GM21717 (cell line): ENCODE data around the gene LSG1.
"Not testable (repeated sequence)": the region's sequence is repeated elsewhere in the genome, so short reads cannot be mapped to it uniquely, and the experiment has no call there.

ENCODE experiments used
- ATAC-seq: cut with Tn5 transposase; IDR thresholded peaks from one replicate; pipeline ENCODE4 v1.9.1; 2021; ENCODE audit warnings: mild to moderate bottlenecking, moderate library complexity; ENCODE audit not compliant: unreplicated experiment

LSG1 gene

GRCh38 chr3:194619741-194620140 is 52.2 kb downstream of the LSG1 start:
- ATAC-seq, result no peak

- ATAC-seq, result no peak
Observed at GRCh38 chr3:194618858-194619608, 53.0 kb downstream of the LSG1 start.

GRCh38 chr3:194617827-194618226 is 54.2 kb downstream of the LSG1 start:
- ATAC-seq, result no peak

- no peak for ATAC-seq
Observed at GRCh38 chr3:194617143-194617671, 54.8 kb downstream of the LSG1 start.

- ATAC-seq, result no peak
Observed at GRCh38 chr3:194615226-194615625, 56.8 kb downstream of the LSG1 start.

- ATAC-seq, result no peak
Observed at GRCh38 chr3:194612221-194612620, 59.8 kb downstream of the LSG1 start.

- ATAC-seq, result no peak
Observed at GRCh38 chr3:194610689-194611088, 61.3 kb downstream of the LSG1 start.

- no peak for ATAC-seq
Observed at GRCh38 chr3:194609601-194610000, 62.4 kb downstream of the LSG1 start.

GRCh38 chr3:194608981-194609380 is 63.0 kb downstream of the LSG1 start:
- no peak for ATAC-seq

GRCh38 chr3:194607592-194608389 is 64.2 kb downstream of the LSG1 start:
- no peak for ATAC-seq

GRCh38 chr3:194606941-194607340 is 65.0 kb downstream of the LSG1 start:
- no peak for ATAC-seq

- no peak for ATAC-seq
Observed at GRCh38 chr3:194606163-194606562, 65.8 kb downstream of the LSG1 start.

- not testable (repeated sequence) for ATAC-seq
Observed at GRCh38 chr3:194605314-194605713, 66.7 kb downstream of the LSG1 start.

GRCh38 chr3:194604837-194605236 is 67.2 kb downstream of the LSG1 start:
- no peak for ATAC-seq

- no peak for ATAC-seq
Observed at GRCh38 chr3:194604126-194604525, 67.9 kb downstream of the LSG1 start.

- ATAC-seq, result no peak
Observed at GRCh38 chr3:194602669-194603171, 69.3 kb downstream of the LSG1 start.

- no peak for ATAC-seq
Observed at GRCh38 chr3:194598771-194599557, 73.0 kb downstream of the LSG1 start.

GRCh38 chr3:194596906-194597305 is 75.1 kb downstream of the LSG1 start:
- no peak for ATAC-seq

GRCh38 chr3:194592798-194593752 is 78.9 kb downstream of the LSG1 start:
- ATAC-seq, result no peak
